Lower lobe of right lung (tissue), 2 donors: Measurements from ENCODE around the gene ADD2. TPM values are rescaled to one million over a fixed set of nuclear protein-coding genes. Genes with fewer than 3 reads are reported as not detected.

Experiments used
- ATAC-seq, 2 donors: fragments of 200-7000 bp; cut with Tn5 transposase; one replicate each; pipeline ENCODE4 v1.9.1; 2020 to 2022; ENCODE audit warnings: mild to moderate bottlenecking in 2 of 2, moderate library complexity in 2 of 2
- DNase-seq: peaks from one replicate; pipeline ENCODE4 v3.0.0-alpha.2; 2020
- H3K27ac ChIP-seq: fragments of 200-600 bp; one replicate; pipeline ENCODE4 v1.8.0; 2022
- H3K27me3 ChIP-seq: fragments of 200-600 bp; one replicate; pipeline ENCODE4 v1.8.0; 2022; ENCODE audit warnings: low read depth
- H3K36me3 ChIP-seq: fragments of 200-600 bp; one replicate; pipeline ENCODE4 v1.8.0; 2022; ENCODE audit warnings: mild to moderate bottlenecking
- H3K4me1 ChIP-seq: fragments of 200-600 bp; one replicate; pipeline ENCODE4 v1.8.0; 2022
- H3K4me3 ChIP-seq: fragments of 200-600 bp; one replicate; pipeline ENCODE4 v1.8.0; 2022; ENCODE audit warnings: mild to moderate bottlenecking
- H3K9me3 ChIP-seq: fragments of 200-600 bp; one replicate; pipeline ENCODE4 v1.8.0; 2022
- intact Hi-C: fragments of 100-400 bp; cut with DNase I; formaldehyde crosslinking; loops from one replicate; pipeline ENCODE4 v1.11.0; 2022
- total RNA-seq: library from RNA; stranded (reverse); fragmentation: NEBNext Ultra II Directional; extraction: Animal tissue kit (Norgen Biotek cat#: 25700); gene quantifications from one replicate; pipeline ENCODE4 v1.2.1, GENCODE V29; 2021
- TF ChIP-seq, protein P1 (sequence below): fragments of 200-600 bp; IDR thresholded peaks from one replicate; pipeline ENCODE4 v1.8.0; 2022; ENCODE audit warnings: antibody characterized with exemption, mild to moderate bottlenecking
- donor health status: DM: no; HTN: yes; CAD: no; lungs with severe emphysema.

Gene ADD2
- total RNA-seq, 1 donor from 2014 or later, result 2.1 TPM

DNA sequence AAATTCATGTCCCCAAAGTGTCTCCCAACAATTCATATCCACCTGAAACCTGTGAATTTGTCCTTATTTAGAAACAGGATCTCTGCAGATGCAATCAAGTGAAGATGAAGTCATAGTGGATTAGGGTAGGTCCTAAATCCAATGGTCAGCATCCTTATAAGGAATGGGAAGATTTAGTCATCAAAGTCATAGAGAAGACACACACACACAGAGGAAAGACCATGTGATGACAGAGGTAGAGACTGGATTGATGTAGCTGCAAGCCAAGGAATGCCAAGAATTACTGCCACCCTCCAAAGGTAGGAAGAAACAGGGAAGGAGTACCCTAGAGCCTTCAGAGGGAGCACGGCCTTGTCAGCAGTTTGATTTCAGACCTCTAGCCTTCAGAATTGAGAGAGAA is 17.7 kb downstream of the ADD2 start:
- no peaks in the 10 kb centered on the region for H3K36me3 ChIP-seq
- DNase-seq (no peak), ATAC-seq (no peak)
- no peak overlapping the region for H3K4me3 ChIP-seq
- H3K27ac ChIP-seq, result no peak overlapping the region
- no peaks in the 10 kb centered on the region for H3K9me3 ChIP-seq
- intact Hi-C loops, result no loop called here
- peaks cover 9% of the 10 kb centered on the region for H3K27me3 ChIP-seq
- TF ChIP-seq, protein P1, sequence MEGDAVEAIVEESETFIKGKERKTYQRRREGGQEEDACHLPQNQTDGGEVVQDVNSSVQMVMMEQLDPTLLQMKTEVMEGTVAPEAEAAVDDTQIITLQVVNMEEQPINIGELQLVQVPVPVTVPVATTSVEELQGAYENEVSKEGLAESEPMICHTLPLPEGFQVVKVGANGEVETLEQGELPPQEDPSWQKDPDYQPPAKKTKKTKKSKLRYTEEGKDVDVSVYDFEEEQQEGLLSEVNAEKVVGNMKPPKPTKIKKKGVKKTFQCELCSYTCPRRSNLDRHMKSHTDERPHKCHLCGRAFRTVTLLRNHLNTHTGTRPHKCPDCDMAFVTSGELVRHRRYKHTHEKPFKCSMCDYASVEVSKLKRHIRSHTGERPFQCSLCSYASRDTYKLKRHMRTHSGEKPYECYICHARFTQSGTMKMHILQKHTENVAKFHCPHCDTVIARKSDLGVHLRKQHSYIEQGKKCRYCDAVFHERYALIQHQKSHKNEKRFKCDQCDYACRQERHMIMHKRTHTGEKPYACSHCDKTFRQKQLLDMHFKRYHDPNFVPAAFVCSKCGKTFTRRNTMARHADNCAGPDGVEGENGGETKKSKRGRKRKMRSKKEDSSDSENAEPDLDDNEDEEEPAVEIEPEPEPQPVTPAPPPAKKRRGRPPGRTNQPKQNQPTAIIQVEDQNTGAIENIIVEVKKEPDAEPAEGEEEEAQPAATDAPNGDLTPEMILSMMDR, result no peak
- no peaks in the 10 kb centered on the region for H3K4me1 ChIP-seq

- Histone ChIP-seq H3K9me3 (no peaks in the 10 kb centered on the region), H3K4me1 (no peaks in the 10 kb centered on the region), H3K27ac (no peak overlapping the region), H3K4me3 (no peak overlapping the region), H3K27me3 (peaks cover 9% of the 10 kb centered on the region), H3K36me3 (no peaks in the 10 kb centered on the region)
- TF ChIP-seq, protein P1, result no peak
- DNase-seq (no peak), ATAC-seq (no peak)
- intact Hi-C loops, result no loop called here
Measured at GRCh38 chr2:70748002-70748784, 19.8 kb downstream of the ADD2 start.

DNA sequence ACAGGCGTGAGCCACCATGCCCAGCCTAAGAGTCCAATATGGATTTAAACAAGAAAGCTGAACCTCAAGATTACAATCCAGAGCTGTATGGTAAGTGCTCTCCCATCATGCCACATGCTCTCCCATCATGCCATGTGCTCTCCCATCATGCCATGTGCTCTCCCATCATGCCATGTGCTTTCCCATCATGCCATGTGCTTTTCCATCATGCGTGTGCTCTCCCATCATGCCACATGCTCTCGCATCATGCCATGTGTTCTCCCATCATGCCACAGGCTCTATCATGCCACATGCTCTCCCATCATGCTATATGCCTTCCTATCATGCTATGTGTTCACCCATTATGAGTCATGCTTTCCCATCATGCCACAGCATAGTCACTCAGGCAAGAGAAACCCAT is 20.7 kb downstream of the ADD2 start:
- Histone ChIP-seq H3K36me3 (no peaks in the 10 kb centered on the region), H3K4me1 (no peaks in the 10 kb centered on the region), H3K27ac (no peak overlapping the region), H3K27me3 (peaks cover 9% of the 10 kb centered on the region), H3K9me3 (no peaks in the 10 kb centered on the region), H3K4me3 (no peak overlapping the region)
- ATAC-seq (no peak), DNase-seq (no peak)
- TF ChIP-seq, protein P1, result no peak
- intact Hi-C loops, result no loop called here

GRCh38 chr2:70746094-70746974 is 21.7 kb downstream of the ADD2 start:
- Histone ChIP-seq H3K27me3 (peaks cover 9% of the 10 kb centered on the region), H3K4me1 (no peaks in the 10 kb centered on the region), H3K4me3 (no peak overlapping the region), H3K27ac (no peak overlapping the region), H3K9me3 (no peaks in the 10 kb centered on the region), H3K36me3 (no peaks in the 10 kb centered on the region)
- DNase-seq, result no peak
- ATAC-seq, result no peak
- intact Hi-C loops, result no loop called here
- TF ChIP-seq, protein P1, result no peak

DNA sequence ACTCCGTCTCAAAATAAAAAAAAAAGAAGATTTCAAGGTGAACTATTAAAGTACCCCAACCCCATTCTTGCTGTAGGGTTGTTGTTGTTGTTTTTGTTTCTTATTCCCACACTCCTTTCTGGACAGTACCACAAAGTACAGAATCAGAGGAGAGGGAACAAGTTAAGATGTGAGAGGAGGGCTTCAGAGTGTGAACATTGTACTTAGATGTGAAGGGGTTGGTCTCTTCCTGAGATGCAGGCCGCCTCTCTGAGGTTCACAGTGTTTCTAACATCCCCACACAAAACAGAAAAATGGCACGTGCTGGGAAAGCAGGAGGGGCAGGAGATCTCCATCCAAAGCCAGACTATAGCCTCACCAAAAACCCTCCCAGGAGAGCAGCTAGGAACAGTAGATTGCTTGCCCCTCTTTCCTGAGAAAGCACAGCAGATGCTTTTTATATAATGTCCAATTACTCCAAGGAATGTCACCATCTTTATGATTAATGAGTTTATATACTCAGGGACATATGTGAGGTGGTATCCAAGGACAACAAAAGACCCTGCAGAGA is 22.6 kb downstream of the ADD2 start:
- no peak overlapping the region for H3K4me3 ChIP-seq
- DNase-seq (no peak), ATAC-seq (no peak)
- TF ChIP-seq, protein P1, result no peak
- no peaks in the 10 kb centered on the region for H3K9me3 ChIP-seq
- no peaks in the 10 kb centered on the region for H3K36me3 ChIP-seq
- H3K27ac ChIP-seq, result no peak overlapping the region
- intact Hi-C loops, result no loop called here
- H3K27me3 ChIP-seq, result peaks cover 6% of the 10 kb centered on the region
- H3K4me1 ChIP-seq, result no peaks in the 10 kb centered on the region
